HG03469 (cell line): Measurements from ENCODE around the gene MLLT10.
A peak's percentile ranks its signal among the peaks of the same experiment; 100 is the strongest.

Experiments
- ATAC-seq: cut with Tn5 transposase; IDR thresholded peaks from one replicate; pipeline ENCODE4 v1.9.1; 2021; ENCODE audit warnings: mild to moderate bottlenecking, moderate library complexity, moderate number of reproducible peaks; ENCODE audit not compliant: unreplicated experiment

Gene MLLT10

DNA sequence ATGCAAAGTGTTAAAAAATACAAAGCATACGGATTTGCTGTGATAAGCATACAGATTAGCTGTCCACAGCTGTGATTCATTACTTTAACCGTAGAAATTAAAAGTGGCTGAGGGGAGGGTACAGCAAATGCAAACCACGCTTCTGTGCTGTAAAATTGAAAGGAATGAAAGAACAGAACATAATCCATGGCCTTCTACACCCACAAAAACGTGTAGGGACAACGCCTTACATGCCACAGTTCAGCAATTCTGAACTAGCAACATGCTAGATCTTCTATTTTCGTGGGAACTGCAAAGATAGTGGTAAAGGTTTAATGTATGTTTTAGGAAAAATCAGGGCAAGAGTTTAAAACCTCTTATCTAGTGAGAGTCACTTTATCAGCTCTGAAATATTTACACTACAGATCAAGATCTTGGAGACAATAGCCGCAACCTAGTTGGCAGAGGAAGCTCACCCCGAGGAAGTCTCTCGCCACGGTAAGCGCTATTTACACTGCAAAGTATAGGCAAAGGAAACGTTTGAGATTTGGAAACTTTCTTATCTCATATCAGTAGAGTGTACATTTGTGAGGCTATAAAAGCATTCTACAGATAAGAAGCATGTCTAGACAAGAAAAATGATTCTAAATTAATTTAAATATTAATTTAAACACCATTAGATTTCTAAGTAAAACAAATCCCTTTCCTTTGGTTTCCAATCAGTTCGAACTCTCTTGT lies 193.6 kb downstream of the MLLT10 start:
- ATAC-seq: no peak

DNA sequence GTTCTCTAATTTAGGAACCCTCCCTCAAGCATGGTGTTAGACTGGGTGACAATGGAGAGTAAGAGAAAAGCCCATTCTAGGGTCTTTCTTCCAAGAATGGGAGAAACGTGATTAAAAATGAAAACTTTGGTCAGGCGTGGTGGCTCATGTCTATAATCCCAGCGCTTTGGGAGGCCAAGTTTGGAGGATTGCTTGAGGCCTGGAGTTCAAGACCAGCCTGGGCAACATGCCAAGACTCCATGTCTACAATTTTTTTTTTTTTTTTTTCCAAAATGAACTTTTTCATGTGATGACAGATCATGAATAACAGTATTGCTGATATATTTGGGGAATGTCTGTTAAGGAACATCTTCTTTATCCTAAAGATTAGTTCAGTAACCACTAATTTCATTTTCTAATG lies 194.6 kb downstream of the MLLT10 start:
- no peak for ATAC-seq

DNA sequence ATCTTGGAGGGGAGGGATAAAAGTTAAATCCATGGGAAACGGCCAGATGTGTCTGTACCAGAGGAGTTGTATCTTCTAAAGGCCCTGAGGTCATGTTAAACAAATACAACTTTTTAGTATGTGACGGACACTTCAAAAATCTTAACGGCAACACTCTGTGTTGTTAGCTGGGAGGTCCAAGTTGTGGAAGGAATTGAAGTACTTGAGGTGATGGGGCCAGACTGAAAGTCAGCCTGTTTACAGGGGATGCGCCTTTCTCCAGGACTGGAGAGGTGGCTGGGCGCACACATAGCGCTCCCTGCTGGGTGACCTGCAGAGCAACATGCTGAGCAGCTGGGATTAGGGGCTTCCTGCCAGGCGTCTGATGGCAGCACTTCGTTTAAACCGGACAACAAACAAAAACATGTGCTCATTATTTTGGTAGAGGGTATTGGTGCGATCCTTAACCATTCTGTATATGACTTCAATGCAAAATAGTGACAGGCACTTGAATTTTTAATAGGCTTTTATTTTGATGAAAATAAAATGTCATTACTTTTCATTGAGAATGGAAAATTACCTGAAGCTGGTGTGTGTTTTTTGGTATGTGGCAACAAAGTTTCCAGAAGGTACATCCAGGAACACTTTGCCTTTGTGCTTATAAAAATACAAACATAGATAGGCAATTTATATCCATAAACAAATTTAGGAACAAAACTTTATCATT lies 198.2 kb downstream of the MLLT10 start:
- ATAC-seq: peak; percentile 64

DNA sequence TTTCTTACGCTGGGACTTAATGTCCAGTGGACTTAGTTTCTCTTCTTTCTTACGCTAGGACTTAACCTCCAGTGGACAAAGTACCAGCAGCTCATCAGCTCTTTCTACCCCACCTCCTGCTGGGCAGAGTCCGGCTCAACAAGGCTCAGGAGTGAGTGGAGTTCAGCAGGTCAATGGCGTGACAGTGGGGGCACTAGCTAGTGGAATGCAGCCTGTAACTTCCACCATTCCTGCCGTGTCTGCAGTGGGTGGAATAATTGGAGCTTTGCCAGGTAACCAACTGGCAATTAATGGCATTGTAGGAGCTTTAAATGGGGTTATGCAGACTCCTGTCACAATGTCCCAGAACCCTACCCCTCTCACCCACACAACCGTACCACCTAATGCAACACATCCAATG lies 199.7 kb downstream of the MLLT10 start:
- no peak for ATAC-seq

DNA sequence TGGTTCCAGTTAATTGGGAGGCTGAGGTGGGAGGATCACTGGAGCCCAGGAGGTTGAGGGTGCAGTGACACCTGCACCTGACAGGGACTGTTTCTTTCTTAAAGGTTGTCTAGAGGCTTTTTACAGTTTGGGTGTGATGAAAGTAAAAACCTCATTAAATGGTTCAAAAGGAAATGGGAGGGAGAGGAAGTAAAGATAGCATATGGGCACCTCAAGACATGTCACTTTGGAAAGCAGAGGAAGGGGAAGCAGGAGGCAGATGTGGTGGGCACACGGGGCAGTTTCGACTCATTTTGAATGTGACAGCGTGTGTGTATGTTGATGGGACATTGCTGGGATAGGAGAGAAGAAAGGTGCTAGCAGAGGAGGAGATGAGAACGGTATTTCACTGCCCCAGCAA lies 203.1 kb downstream of the MLLT10 start:
- ATAC-seq: no peak

DNA sequence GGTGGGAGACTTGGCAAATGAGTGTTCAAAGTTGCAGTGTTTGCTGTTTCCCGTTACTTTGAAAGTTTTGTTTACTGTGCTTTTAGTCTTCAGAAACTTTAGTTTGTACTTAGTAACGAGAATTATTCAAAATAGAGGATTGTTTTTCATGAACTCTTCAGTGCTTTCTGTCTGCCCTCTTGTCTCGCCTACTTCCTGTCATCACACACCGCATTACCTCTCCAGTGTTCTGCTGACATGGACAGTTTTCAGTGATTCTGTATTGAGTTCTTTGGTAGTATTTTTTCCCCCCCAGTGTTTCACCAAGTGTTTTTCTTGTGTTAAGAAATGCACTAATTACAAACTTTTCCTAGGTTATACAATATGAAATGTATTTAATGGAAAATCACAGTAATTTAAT lies 207.0 kb downstream of the MLLT10 start:
- ATAC-seq: no peak

DNA sequence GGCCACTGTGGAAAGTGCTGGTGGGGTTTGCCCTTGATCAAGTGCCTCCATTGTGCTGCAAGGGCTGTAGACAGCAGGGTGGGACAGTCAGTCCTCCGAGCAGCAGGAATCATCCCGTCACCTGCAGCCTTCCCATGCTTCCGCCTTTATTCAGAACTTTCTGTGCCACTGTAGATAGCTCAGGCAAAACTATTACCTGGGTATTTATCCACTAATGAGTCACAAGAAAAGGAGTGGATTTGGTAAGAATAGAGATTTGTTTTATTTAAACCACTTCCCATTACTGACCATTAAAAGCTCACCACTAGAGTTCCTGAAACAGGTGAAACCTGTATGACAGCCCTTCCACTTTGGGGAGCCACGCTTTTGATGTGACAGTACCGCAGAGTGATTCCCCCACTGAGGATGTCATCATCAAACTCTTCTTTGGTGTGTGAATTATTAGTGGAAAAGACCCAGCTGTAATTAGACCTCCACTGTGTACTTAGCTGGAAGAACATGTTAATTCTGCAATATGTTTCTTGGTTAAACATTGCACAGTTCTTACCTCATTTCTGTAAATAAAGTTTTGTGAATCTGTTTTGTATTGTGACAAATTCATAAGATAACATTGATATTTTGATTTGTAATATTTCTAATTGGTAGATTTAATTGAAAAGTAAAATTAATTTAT lies 208.8 kb downstream of the MLLT10 start:
- no peak for ATAC-seq

DNA sequence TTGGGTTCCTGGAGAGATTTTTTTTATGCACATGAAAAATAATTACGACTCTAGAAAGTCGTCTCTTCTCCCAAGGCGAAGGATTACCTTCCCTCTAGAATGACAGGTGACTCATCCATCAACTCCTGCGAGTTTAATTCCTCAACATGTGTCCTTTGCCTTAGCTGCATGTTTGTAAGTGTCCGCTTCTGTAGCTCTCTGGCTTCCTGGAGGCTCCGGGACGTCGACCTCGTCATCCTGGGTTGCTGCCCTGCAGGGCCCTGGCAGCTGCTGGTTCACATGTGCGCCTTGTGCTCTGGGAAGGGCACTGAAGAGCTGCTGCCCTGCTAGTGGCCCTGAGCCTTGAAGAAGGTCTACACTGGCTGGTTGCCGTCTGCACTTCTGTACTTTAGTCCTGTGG lies 210.2 kb downstream of the MLLT10 start:
- ATAC-seq: no peak

DNA sequence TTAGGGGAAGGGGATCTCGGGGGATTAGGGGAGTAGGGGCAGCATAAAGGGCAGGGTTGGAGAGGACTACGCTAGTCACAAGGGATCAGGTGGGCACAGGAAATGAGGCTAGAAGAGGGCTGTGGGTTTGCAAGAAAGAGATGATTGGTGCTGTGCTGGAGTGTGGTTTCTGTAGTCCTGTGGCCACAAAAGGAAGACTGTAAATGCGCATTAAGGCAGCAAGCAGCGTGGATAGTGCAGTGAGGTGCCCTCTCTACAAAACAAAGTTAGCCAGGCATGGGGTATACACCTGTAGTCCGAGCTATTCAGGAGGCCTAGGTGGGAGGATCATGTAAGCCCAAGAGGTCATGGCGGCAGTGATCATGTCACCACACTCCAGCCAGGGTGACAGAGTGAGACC lies 212.1 kb downstream of the MLLT10 start:
- no peak for ATAC-seq

DNA sequence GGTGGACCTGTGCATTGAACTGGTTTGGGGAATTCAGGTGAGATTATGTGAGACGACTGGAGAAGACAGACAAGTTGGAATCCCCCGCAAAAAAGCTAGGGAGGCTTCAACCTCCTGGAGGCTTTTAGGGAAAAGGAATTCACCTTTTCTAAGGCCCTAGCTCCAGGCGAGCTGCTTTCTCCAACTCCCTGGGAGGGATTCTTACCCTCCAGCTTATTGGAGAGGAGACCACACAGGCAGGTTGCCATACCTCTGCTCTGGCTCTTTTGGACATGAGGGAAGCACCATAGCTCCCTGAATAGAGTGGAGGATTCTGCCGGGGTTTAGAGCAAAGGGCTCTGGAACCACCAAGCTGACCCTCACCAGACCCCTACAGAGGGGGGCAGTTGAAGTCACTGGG lies 213.8 kb downstream of the MLLT10 start:
- ATAC-seq: no peak

DNA sequence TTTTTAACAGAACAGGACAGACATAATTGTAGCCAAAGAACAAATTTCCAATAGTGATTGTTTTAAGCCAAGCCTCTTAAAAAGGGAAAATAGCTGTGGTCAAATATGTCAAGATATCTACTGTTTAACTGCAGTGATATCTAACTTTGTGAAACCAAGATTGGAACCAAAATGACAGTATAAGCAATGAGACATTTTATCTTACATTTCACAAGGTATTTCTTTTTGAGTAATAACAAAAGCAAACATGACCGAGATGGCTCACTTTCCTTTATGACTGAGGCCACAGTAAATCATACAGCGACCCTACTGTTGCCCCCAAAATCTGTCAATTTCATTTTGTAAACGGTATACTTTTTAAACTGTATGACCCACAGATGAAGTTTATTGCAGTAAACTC lies 215.8 kb downstream of the MLLT10 start:
- no peak for ATAC-seq

DNA sequence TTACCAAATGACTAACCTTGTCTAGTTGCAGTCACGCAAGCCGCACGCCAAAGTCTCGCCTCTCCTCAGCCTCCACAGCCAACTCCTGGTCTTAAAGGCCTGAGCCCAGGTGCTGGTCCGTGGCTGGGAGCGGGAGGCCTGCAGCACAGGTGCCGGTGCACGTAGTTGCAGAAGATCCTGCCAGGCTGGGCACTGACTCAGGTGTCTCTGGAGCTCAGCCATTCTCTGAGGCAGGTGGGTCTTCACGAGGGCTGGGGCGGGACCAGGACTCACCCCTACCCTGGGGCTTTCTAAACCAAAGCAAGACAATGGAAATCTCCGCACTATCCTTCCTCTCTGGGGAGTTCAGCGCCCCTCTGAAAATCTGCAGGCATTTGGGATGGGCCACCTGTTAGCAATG lies 216.4 kb downstream of the MLLT10 start:
- ATAC-seq: no peak

DNA sequence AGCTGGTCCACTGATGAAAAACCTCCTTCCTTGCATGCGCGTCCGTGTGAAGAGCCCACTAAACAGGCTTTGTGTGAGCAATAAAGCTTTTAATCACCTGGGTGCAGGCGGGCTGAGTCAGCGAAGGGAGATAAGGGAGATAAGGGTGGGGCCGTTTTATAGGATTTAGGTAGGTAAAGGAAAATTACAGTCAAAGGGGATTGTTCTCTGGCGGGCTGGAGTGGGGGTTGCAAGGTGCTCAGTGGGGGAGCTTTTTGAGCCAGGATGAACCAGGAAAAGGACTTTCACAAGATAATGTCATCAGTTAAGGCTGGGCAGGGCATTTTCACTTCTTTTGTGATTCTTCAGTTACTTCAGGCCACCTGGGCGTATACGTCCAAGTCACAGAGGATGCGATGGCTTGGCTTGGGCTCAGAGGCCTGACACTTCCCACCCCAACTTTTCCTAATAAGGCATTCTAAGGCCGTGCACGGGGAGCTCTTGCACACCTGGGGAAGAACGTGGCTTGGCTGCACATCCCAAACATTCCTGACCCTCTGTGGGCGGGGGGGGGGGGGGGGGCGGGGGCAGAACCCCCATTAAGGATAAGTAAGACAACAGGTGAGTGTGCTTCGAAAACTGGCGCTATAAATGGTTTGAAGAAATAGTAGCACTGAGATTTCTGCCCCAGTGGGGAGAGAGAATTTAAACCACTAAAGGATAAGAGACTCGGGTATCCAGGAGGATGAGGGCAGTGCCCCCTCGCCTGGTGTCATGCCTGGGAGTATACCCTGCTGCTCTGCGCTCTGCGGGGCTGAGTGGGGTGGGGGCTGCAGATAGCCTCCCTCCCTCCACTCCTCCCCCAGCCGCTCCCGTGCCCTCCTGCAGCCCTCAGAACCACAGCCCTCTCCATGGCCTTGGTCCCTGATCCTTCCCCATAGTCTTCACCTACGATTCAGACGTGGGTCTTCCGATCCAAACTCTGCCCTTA lies 217.6 kb downstream of the MLLT10 start:
- ATAC-seq: no peak

DNA sequence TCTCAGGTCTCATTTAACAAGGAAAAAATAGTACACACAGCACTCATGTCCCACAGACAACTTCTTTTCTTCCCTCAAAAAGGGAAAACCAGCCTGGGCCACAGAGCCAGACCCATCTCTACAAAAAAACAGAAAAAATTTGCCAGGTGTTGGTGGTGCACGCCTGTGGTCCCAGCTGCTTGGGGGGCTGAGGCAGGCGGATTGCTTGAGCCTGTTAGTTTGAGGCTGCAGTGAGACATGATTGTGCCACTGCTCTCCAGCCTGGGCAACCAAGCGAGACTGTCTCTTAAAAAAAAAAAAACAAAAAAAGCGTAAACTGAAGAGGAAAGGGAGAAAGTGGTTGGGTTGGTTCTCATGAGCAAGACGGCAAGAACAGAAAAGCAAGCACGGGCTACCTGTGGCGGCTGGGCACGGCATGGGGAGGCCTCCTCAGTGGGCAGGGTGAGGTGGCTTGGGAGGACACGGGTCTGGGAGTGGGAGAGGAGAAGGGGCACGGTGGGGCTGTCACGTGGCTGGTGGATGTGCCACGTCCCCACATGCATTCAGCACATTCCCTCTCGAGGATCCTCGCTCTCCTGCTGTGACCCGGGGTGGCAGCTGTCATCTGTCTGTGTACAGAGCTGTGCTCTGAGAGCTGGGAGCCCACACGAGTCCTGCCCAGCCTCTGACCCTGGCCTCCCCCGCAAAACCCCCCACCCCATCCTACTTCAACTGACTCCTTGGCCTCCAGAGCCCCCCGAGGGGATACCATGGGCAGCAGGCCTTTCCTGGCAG lies 219.7 kb downstream of the MLLT10 start:
- ATAC-seq: no peak

DNA sequence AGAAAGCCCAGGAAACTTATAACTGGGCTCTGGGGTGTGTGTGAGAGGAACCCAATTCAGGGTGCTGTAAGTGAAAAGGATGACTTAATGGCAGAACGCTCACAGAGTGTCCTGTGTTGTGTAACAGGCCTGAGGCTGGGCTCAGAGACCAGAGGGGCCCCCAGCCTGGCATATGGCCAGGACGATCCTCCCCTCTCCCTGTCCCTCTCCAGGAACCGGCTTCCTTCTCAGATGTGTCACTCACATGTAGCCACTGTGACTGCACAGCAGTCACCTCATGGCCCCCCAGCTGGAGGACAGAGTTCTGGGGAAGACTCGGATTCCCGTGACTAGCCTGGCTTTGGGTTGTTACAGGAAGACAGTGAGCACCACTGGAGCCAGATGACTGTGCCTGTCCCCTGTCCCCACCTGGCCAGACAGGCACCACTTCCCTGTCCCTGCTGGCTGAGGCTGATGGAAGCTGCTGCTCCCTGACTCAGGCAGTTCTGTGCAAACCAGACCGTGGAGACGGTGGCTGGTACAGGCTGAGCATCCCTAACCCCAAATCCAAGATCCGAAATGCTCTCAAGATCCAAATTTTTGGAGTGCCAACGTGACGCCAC lies 220.5 kb downstream of the MLLT10 start:
- ATAC-seq: no peak

DNA sequence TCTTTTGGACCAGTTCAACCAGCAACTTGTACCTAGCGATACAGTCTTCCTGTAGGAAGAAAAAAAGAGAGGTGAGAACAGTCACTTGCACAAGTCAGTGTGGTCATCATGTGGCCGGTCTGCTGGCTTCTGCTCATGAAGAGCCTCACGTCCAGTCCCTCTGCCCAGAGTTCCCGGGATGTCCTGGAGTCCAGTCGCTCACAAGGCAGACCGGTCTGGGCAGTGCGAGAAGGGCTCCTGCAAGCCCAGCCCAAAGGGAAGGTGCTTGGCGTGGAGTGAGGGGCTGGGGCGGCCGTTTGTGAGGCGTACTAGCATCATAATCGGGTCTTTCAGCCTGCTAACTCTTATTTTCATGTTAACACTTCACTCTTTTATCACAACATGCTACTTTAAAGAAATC lies 222.7 kb downstream of the MLLT10 start:
- no peak for ATAC-seq

DNA sequence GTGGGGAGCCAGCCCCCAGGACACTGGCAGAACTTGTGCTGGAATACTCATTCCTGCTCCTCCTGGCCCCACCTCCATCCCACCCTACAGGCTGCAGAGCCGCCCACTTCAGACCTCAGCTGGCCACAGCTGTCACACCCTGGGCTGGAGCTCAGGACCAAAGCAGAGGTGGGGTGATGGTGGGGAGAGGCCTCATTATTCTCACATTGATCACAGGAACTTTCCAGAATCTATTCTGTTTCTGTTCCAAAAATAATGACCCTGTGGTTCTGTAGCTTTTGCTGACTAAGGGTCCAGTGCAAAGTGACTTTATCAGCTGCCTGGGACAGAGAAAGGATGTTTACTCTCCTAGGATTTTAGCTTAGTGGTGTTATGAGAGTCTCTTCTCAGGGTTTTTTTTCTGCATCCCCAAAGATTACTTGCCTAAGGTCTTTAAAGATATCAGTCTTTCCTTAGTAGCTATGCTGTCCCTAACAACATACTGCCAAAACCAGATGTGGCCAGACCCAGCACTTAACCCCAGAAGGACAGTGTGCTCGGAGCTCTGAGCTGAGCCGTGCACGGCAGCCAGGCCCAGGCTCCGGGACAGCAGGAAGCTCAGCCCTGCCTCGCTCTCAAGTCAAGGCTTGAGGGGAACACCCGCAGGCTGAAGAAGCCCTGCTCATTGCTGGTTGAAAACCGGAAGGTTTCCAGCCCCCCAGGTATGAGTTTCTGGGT lies 223.3 kb downstream of the MLLT10 start:
- no peak for ATAC-seq

DNA sequence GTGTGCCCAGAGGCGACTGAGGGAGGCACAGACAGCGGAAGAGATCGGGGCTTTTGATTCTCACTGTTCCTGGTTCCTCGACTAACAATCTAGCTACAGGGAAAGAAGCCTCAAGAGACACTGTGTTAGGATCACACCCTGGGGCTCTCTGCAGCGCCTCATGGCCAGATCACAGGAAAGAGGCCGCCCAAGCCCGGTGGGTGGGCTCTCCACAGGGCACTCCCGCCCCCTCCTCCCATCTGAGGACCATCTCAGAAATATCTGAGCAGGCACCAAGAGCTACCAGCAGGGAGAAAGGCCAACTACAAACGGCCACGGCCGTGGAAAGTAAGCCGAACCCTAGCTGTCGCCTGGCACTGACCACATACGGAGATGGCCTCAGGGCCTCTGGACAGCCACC lies 224.2 kb downstream of the MLLT10 start:
- ATAC-seq: no peak

DNA sequence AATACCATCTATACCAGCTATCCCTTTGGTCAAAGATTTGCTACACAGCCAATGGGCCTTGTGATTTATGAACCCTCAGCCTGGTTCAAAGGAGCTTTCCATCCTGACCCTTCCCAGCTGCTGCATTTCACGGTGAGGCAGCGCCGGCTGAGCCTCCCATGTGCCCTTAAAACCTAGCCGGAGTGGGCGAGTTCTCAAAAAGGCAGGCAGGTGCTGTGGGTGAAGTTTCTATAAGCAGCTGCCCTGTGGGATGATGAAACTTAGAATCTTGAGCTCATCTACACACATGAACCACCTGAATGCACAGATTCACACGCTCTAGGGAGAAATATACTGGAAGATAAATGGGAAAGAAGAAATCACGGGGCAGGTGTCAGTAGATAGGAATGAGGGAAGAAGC lies 224.7 kb downstream of the MLLT10 start:
- ATAC-seq: no peak
